Measurements from ENCODE around the gene ERI2.
"Not testable (repeated sequence)": the region's sequence is repeated elsewhere in the genome, so short reads cannot be mapped to it uniquely, and the experiment has no call there.

The ERI2 gene

DNA sequence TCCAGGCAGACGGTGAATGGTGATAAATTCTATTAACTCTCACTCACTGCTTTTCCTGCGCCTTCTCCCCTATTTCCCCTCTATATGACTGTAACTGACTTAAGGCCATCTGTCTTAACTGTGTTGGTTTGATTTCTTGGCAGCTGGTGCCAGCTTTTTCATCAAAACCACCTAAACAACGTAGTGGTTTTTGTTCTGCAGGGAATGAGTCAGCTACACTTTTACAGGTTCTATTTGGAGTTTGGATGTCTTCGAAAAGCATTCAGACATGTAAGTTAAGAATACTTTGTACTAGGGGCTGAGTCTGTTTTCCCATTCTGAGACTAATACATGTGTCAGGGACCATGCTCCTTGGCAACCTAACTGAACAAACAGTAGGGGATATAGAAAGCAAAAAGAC, 8.5 kb upstream of the ERI2 start:
- DNase-seq (ENCODE audit: low read depth): no peak

DNA sequence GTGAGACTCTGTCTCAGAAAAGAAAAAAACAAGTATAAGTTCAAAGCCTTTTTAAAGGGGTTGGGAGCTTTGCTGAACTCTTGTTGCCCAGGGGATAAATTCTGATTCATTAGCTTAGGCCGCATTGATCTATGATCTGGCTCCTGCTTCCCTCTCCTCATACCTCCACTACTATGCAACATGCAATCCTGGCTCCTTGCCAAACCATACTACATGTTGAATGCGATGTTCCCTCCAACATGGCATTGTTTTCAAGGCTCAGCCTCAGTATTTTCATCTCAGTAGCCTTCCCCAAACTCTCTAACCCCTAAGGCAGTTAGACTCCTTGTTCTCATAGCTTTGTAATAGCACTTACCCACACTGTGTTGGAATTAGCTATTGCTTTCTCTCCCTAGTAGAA, 6.2 kb upstream of the ERI2 start:
- no peak for DNase-seq (ENCODE audit: low read depth)

DNA sequence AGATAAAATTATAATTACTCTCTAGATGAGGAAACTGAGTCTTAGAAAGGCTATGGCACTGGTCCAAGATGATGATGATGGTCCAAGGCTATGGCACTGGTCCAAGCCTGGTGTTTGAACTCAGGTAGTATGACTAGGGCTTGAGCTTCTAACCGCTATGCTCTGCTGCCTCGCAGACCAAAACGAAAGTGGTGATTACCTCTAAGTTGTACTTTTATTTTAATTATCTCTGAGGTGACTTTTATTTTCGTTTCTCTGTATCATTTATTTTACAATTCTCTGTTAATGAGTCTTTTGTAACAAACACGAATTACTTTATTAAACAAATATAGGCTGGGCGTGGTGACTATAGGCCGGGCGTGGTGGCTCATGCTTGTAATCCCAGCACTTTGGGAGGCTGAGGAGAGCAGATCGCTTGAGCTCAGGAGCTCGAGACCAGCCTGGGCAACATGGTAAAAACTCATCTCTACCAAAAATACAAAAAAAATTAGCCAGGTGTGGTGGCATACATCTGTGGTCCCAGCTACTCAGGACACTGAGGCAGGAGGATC, 5.7 kb upstream of the ERI2 start:
- DNase-seq (ENCODE audit: low read depth): no peak

DNA sequence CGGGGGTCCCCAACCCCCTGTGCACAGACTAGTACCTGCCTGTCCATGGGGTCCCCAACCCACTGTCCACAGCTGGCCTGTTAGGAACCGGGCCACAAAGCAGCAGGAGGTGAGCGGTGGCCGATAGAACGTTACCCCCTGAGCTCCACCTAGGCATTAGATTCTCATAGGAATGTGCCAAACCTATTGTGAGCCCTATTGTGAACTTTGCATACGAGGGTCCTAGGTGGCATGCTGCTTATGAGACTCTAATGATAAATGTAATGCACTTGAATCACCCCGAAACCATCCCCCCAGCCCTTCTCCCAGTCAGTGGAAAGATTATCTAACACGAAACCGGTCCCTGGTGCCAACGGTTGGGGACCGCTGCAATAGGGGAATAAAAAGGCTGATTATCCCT, 1.6 kb upstream of the ERI2 start:
- DNase-seq (ENCODE audit: low read depth): no peak

DNA sequence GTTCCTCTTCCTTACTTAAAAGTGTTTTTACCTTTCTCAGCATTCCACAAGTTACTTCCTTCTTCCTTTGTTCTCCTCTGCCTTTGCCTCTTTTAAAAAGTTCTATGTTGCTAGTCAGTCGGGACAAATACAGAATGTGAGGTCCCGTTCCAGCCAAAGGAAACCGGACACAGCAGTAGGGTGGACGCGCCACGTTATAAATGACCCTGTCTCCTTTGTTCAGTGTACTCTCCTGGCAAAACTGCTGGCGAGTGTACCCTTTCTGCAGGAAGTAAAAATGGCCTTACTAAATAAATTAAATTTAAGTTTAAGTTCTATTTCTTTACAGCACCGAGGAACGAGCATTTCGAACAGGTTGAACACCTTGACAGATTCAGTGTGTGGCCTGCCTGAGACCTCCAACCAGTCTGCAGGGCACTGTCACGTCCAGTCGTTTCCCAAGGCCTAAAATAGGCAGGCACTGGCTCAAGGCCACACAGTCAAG, 546 bp downstream of the ERI2 start:
- not testable (repeated sequence) for DNase-seq (ENCODE audit: low read depth)

DNA sequence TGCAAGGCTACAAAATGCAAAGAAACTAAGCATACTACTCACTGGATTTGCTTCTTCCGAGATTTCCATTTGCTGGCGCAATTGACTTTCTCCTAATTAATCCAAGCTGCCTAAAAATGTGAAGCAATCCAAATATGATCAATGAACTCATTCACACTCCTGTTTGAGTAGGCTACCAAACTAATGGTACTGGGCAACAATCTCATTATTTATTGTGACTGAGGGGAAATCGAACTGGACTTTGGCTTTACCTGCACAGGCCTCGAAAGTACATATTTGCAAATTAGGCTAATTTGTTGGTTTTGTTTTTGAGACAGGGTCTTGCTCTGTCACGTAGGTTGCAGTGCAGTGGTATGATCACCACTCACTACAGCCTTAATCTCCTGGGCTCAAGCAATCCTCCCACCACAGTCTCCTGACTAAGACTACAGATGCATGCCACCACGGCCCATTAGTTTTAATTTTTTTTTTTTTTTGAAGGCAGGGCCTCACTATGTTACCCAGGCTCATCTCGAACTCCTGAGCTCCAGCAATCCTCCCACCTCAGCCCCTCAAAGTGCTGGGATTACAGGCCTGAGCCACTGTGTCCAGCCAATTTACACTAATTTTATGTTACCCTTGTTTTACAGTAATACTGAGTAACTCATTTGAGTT, 2.6 kb downstream of the ERI2 start:
- no peak for DNase-seq (ENCODE audit: low read depth)

DNA sequence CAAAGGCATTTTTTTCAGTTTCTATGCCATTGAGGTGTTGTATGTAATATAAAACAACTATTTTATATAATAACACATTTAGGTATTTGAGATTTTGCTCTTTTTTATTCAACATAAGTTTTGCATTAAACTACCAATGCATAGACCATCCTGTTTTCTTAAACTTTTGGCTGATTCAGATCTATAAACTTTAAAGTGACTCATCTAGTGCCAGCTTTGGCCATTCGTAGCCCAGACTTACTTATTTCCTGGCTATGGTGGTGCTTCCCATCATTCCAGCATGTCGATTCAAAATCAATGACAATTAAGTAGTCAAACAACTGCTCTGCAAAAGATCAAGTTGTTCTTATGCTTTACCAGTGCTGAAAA, 3.1 kb downstream of the ERI2 start:
- DNase-seq (ENCODE audit: low read depth): no peak

DNA sequence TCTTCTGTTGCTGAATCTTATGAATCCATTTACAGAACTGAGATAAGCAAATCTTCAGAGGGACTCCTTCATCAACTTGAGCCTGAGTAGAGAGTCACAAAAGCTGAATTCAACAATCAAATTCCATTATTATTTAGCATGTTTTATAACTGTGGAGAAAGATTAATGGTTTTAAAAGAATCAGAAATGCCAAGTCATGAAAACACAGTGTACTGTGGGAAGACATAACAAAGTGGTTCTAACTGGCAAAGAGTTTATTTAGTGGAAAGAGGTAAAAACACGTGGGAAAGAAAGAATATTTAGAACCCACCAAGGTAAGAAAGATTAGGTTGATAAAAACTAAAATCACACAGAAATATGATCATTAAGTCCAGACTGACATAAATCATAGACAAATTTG, 5.0 kb downstream of the ERI2 start:
- DNase-seq (ENCODE audit: low read depth): no peak

DNA sequence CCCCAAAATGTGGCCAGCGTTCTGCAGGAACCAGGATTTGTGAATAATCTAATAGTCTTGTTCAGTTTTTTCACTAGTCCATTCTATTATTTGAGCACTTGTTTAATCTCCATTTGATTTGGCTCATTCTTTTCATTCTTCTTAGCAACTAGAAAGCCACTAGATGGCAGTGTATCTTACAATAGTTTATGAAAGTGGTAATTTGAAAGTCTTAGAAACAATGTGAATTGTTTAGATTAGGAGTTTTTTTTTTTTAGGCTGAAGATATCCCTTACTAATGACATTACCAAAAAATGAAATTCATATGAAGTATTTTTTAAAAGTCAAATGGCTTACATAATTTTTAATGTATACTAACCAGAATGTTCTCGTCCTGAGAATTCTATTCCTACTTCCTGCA, 6.7 kb downstream of the ERI2 start:
- DNase-seq (ENCODE audit: low read depth): no peak

DNA sequence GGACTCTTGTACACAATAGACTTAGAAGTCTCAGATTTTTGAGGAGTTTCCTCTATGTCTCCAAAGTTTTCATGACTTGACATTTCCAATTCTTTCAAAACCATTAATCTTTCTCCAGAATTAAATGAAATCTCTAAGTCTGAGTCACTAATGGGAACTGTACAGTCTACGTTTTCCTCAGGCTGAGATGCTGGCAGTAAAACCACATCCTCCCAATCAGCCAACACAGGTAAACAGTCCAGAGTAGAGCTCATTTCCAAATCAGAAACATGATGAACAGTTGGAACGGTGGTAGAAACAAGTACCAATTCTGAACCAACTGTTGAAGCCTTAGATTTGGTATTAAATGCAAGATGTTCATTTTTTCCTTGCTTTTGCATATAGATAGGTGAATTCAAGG, 7.9 kb downstream of the ERI2 start:
- no peak for DNase-seq (ENCODE audit: low read depth)

DNA sequence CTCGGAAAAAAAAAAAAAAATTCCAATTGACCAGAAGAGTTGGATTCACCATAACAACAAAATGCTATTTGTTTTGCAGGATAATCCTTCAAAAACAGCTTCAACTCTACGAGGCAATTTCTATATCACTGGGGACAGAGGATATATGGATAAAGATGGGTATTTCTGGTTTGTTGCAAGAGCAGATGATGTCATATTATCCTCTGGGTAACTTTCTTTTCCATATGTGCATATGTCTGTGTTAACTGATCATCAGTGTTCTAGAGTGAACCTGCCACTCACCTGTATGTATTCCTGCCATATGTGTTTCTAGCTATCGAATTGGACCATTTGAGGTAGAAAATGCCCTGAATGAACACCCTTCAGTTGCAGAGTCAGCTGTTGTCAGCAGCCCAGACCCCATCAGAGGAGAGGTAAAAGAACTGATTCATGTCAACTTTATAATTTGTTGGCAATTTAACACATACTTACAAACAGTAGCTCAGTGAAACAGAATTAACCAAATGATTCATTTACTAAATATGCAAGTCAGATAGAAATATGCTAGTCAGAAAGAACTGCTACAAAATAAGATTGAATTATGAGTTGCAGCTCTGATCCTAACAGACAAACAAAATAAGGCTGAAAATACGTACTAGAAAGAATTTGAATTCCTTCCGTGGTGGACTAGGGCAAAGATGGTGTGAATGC, 14.2 kb downstream of the ERI2 start:
- DNase-seq (ENCODE audit: low read depth): no peak

DNA sequence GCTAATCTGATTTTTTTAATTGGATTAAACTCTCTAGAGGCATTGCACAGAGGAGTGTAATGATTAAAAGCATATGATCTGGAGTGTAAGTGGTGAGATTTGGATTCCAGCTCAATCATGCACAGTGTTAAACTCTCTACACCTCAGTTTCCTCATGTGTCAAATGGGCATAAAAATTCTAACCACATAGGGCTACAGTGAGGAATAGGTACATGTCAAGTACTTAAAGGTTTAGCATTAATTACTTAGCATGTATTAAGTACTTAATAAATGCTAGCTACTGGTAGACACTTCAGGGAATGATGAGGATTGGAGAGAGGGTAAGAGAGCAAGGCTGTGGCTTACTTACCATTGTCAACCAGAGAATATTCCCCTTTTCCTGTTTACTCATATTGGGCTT, 17.1 kb downstream of the ERI2 start:
- no peak for DNase-seq (ENCODE audit: low read depth)

DNA sequence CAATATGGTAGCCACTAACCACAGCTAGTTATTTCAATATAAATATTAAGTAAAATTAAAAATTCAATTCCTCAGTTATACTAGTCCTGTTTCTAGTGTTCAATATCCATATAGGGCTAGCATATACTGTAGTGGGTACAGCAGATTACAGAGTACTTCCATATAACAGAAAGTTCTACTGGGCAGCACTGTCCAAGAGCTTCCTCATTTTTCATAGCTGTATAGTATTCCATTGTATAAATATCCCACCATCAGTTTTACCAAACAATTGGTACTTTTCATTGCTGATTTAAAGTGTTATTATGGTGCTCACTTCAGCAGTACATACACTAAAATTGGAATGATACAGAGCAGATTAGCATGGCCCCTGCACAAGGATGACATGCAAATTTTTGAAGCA, 22.1 kb downstream of the ERI2 start:
- no peak for DNase-seq (ENCODE audit: low read depth)

DNA sequence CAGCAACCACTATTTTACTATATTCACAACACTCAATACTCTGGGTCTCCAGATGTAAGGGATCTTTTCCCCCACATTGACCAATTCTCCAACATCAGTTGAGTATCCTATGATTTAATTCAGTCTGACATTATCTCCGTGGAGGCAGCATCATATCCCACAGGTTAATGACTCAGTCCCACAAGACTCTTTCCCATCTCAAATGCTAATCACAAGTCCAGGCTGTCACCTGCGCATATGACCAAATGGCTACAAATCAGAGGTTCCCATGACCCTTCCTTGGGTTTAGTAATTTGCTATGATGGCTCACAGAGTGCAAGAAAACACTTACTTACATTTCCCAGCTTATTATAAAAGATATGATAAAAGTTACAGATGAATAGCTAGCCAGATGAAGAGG, 23.8 kb downstream of the ERI2 start:
- DNase-seq (ENCODE audit: low read depth): no peak

DNA sequence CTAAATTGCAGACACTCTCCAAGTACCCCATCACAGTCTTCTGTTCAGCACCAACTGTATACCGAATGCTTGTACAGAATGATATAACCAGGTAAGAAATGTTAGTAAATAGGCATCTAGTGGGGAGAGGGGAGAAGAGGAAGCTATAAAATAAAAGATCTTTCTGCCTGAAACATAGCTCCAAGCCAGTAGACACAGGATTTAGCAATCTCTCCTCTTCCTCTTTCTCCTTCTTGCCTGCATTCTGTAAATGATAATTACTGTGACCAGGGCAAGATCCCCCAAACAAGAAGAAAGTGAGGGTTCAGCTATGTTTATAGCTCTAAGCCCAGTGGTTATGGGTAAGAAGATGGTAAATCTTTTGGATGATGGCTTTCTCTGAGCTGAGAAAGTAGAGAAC, 24.6 kb downstream of the ERI2 start:
- no peak for DNase-seq (ENCODE audit: low read depth)

DNA sequence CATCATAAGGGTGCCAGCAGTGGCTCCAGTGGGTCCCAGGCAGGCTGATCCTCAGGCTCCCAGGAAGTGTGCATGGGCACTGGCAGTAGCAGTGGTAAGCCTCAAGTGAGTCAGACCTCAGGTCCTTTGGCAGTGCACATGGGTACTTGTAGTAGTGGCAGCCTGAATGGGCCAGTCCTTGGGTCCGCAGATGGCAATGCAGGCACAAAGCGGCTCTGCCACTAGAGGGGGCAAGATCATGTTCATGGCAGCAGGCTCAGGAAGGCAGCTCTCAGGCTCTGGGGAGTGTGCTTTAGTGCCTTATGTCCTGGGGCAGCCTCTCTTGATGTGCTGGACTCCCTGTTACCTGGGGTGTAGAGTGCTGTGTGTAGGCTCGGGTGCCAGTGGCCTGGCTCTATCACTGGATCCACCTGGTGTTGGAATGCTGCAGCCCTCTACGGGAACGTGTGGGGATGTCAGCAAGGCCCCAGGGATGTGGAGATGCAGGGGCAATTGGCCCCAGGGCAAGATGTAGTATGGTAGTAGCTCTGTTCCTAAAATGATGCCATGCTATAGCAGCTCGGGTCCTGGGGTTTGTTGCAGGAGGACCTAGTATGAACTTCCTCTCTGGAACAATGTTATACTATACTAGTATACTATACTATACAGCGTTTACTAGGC, 31.4 kb downstream of the ERI2 start:
- peak; percentile 55 for DNase-seq (ENCODE audit: low read depth)

DNA sequence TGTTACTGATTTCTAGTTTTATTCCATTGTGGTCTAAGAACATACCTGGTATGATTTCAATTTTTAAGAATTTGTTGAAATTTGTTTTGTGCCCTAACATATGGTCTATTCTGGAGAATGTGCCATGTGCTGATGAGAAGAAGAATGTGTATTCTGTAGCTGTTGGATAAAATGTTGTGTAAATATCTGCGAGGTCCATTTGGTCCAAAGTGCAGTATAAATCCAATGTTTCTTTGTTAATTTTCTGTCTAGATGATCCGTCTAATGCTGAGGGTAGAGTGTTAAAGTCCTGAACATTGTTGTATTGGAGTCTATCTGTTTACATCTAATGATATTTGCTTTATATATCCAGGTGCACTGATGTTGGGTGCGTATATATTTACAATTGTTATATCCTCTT, 32.6 kb downstream of the ERI2 start:
- no peak for DNase-seq (ENCODE audit: low read depth)

DNA sequence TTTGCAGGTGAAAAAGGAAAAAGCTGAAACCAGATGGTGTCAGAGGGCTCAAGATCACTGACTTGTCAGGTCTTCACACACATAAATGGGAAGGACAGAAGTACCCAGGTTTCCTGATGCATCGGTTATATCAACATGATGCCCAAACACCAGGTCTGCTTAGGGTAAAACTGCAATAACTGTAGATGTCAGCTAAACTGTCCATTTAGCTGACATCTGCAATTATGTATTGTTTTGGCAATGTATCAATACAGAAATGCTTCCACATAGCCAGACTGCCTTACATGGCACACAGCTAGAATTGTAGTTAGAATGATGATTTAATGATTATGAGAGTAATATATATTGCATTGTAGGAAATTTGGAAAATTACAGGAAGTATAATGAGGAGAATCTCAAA, 37.5 kb downstream of the ERI2 start:
- no peak for DNase-seq (ENCODE audit: low read depth)

DNA sequence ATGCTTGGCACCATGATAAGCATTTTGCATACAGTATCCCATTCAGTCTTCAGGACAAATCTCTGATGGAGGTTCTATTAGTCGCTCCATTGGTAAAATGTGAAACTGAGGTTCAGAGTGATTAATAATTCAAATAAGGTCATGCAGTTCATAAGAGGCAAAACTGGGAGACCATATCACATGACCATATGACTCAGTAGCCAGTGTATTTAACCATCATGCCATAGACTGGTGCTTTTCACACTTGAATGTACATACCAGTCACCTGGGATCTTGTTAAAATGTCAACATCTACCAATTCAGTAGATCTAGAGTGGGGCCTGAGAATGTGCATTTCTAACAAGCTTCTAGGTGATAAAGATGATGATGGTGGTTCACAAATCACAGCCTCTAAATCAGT, 38.2 kb downstream of the ERI2 start:
- DNase-seq (ENCODE audit: low read depth): no peak

DNA sequence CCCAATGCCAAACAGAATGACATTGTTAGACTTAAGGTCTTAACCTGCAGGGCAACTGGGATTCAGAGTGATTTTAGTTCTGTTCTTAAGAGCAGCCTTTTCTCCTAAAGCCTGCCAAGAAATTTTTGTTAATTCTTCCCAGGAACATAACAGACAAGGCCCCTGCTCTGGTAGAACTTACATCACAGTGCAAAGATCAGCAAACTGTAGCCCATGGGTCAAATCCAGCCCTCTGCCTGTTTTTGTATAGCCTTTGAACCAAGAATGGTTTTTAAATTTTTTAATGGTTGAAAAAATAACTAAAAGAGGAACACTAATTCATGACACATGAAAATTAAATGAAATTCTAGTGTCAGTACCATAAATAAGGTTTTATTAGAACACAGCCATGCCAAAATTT, 38.7 kb downstream of the ERI2 start:
- no peak for DNase-seq (ENCODE audit: low read depth)

DNA sequence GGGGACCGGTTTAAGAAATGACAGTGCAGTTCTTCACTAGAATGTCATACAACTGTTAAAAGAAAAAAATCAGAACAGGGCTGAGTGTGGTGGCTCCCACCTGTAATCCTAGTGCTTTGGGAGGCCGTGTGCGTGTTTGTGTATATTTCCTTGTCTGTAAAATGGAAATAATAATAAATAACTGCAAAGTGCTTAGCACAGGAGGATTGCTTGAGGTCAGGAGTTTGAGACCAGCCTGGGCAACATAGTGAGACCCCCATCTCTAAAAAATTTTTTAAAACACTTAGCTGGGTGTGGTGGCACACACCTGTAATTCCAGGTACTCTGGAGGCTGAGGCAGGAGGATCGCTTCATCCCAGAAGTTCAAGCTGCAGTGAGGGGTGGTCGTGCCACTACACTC, 40.0 kb downstream of the ERI2 start:
- no peak for DNase-seq (ENCODE audit: low read depth)

DNA sequence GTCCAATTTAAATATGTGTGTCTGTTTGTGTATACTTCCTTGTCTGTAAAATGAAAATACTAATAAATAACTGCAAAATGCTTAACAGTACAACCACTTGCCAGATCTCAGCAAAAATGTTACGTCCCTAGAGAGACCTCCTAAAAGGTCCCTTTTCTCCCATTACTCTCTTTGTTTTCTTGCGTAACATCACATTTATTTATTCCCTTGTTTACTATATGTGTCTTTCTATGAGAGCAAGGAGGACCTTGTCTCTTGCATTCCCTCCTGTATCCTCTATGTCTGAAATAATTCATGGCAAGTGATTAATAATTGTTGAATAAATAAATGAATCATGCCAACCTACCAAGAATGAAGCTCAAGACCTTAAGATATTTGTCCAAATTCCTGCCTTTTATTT, 40.5 kb downstream of the ERI2 start:
- DNase-seq (ENCODE audit: low read depth): no peak

DNA sequence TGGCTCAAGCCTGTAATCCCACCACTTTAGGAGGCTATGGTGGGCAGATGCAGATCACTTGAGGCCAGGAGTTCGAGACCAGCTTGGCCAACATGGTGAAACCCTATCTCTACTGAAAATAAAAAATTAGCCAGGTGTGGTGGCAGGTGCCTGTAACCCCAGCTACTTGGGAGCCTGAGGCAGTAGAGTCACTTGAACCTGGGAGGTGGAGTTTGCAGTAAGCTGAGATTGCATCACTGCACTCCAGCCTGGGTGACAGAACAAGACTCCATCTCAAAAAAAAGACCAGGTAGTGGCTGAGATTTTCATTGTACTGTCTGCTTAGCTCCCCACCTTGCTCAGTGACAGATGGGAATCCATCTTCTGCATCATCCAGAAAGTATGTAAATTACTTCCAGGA, 41.8 kb downstream of the ERI2 start:
- not testable (repeated sequence) for DNase-seq (ENCODE audit: low read depth)
